A549 (cell line): ENCODE data around the gene MINDY4. TPM values are rescaled to one million over a fixed set of nuclear protein-coding genes. Genes with fewer than 3 reads are reported as not detected.

Source experiments
- ATAC-seq, 2 experiments: fragments of 200-7000 bp in 1 of 2; fragments of >200 bp in 1 of 2; cut with Nextera tagmentation in 1 of 2; cut with Tn5 transposase in 1 of 2; 3 replicates each; pipeline versions ENCODE4 v1.8.0 to v1.9.1; 2018 to 2020; ENCODE audit warnings: mild to moderate bottlenecking in 1 of 2, moderate library complexity in 1 of 2
- CTCF ChIA-PET: fragments of 300-600 bp; sonication (Branson Sonifier 250); formaldehyde crosslinking; extraction: SDS; loops from one replicate; lab custom pipeline; 2021; ENCODE audit warnings: antibody characterized with exemption, inconsistent platforms; lab: Yijun Ruan, JAX
- POLR2A ChIA-PET: fragments of 350-600 bp; formaldehyde crosslinking; extraction: SDS; loops from one replicate; lab custom pipeline; 2021; ENCODE audit warnings: antibody characterized with exemption, inconsistent platforms; lab: Yijun Ruan, JAX
- DNase-seq, 2 experiments: peaks; one replicate each; pipeline versions ENCODE4 v3.0.0 to v3.0.0-alpha.2; 2011 to 2016; ENCODE audit warnings: low read depth in 1 of 2, low spot score in 1 of 2
- FAIRE-seq: peaks from 2 replicates; lab custom pipeline; 2011; peaks lifted over from hg19 to GRCh38; lab: Jason Lieb, UNC
- H3K27ac ChIP-seq, 2 experiments: fragments of >200 bp; sonication (Bioruptor Twin); formaldehyde crosslinking; 3 replicates each; pipeline ENCODE4 v1.5.1; 2016 to 2017
- H3K4me1 ChIP-seq: fragments of >200 bp; sonication (Bioruptor Twin); formaldehyde crosslinking; 3 replicates; pipeline ENCODE4 v1.6.1; 2016
- H3K4me2 ChIP-seq: fragments of >200 bp; sonication (Bioruptor Twin); formaldehyde crosslinking; 3 replicates; pipeline ENCODE4 v1.6.1; 2016
- H3K4me3 ChIP-seq: fragments of >200 bp; sonication (Bioruptor Twin); formaldehyde crosslinking; 3 replicates; pipeline ENCODE4 v1.5.1; 2016
- H3K9me3 ChIP-seq: fragments of >200 bp; sonication (Bioruptor Twin); formaldehyde crosslinking; 3 replicates; pipeline ENCODE4 v1.6.1; 2016
- BCL3 ChIP-seq: fragments of >200 bp; sonication (Bioruptor Twin); formaldehyde crosslinking; IDR thresholded peaks from 3 replicates; pipeline ENCODE4 v1.6.1; 2016
- BHLHE40 ChIP-seq: IDR thresholded peaks from 2 replicates; pipeline ENCODE4 v1.6.1; 2012; ENCODE audit warnings: low read depth, low read length, inconsistent platforms
- CBX2 ChIP-seq: fragments of 200-600 bp; sonication (generic); IDR thresholded peaks from 2 replicates; pipeline ENCODE4 v1.6.1; 2016; ENCODE audit warnings: low read depth, mild to moderate bottlenecking, borderline replicate concordance
- CEBPB ChIP-seq, 2 experiments: fragments of >200 bp in 1 of 2; sonication (Bioruptor Twin) in 1 of 2; formaldehyde crosslinking in 1 of 2; IDR thresholded peaks; 2 replicates each; pipeline ENCODE4 v1.6.1; 2012 to 2016
- CHD4 ChIP-seq: fragments of 200-600 bp; sonication (generic); IDR thresholded peaks from 2 replicates; pipeline ENCODE4 v1.6.1; 2016; ENCODE audit warnings: antibody characterized with exemption, mild to moderate bottlenecking, borderline replicate concordance
- EHF ChIP-seq: fragments of 250-450 bp; sonication (Bioruptor Pico); IDR thresholded peaks from 2 replicates; pipeline ENCODE4 v1.5.0; 2020; ENCODE audit warnings: mild to moderate bottlenecking
- EHMT2 ChIP-seq: fragments of 200-600 bp; sonication (generic); IDR thresholded peaks from 2 replicates; pipeline ENCODE4 v1.6.1; 2016; ENCODE audit warnings: antibody characterized with exemption, low read depth, mild to moderate bottlenecking, moderate library complexity
- EP300 ChIP-seq, 2 experiments: fragments of >200 bp; sonication (Bioruptor Twin); formaldehyde crosslinking; IDR thresholded peaks; 2 replicates in 1 of 2; 3 replicates in 1 of 2; pipeline ENCODE4 v1.6.1; 2016 to 2017
- ESRRA ChIP-seq: fragments of 150-350 bp; IDR thresholded peaks from 2 replicates; pipeline ENCODE4 v1.6.1; 2014; ENCODE audit warnings: mild to moderate bottlenecking, low read length, borderline replicate concordance
- GATA3 ChIP-seq: IDR thresholded peaks from 2 replicates; pipeline ENCODE4 v1.6.1; 2012; ENCODE audit warnings: borderline replicate concordance
- HEYL ChIP-seq: fragments of 250-450 bp; sonication (Bioruptor Pico); IDR thresholded peaks from 2 replicates; pipeline ENCODE4 v1.8.0; 2021; ENCODE audit warnings: mild to moderate bottlenecking, moderate library complexity
- HMGXB4 ChIP-seq: fragments of 250-450 bp; sonication (Bioruptor Pico); IDR thresholded peaks from 2 replicates; pipeline ENCODE4 v1.5.0; 2021; ENCODE audit warnings: mild to moderate bottlenecking, moderate library complexity, borderline replicate concordance
- HOXA7 ChIP-seq: fragments of 250-450 bp; sonication (Bioruptor Pico); IDR thresholded peaks from 2 replicates; pipeline ENCODE4 v1.5.0; 2020; ENCODE audit warnings: mild to moderate bottlenecking, moderate library complexity
- KDM5A ChIP-seq: fragments of 200-600 bp; sonication (generic); IDR thresholded peaks from 2 replicates; pipeline ENCODE4 v1.6.1; 2016; ENCODE audit warnings: antibody characterized with exemption, mild to moderate bottlenecking
- MAZ ChIP-seq: fragments of 150-350 bp; IDR thresholded peaks from 2 replicates; pipeline ENCODE4 v1.6.1; 2014; ENCODE audit warnings: antibody characterized with exemption, low read depth, low read length, borderline replicate concordance
- RAD21 ChIP-seq, 2 experiments: fragments of >200 bp in 1 of 2; sonication (Bioruptor Twin) in 1 of 2; formaldehyde crosslinking in 1 of 2; IDR thresholded peaks in 1 of 2; conservative IDR thresholded peaks in 1 of 2; 2 replicates in 1 of 2; 3 replicates in 1 of 2; pipeline ENCODE4 v1.6.1; 2012 to 2018; ENCODE audit warnings: inconsistent platforms in 1 of 2
- REST ChIP-seq: fragments of 200-600 bp; sonication (generic); IDR thresholded peaks from 2 replicates; pipeline ENCODE4 v1.6.1; 2016; ENCODE audit warnings: antibody characterized with exemption, mild to moderate bottlenecking, moderate library complexity
- SMC3 ChIP-seq: fragments of >200 bp; sonication (Bioruptor Twin); formaldehyde crosslinking; IDR thresholded peaks from 3 replicates; pipeline ENCODE4 v1.6.1; 2018; ENCODE audit warnings: inconsistent platforms
- ZSCAN20 ChIP-seq: fragments of 250-450 bp; sonication (Bioruptor Pico); IDR thresholded peaks from 2 replicates; pipeline ENCODE4 v1.8.0; 2022; ENCODE audit warnings: mild to moderate bottlenecking, moderate library complexity
- WGBS: methylation state at CpG from one replicate; pipeline ENCODE4 v1.1.6; 2017; ENCODE audit errors: missing lambda C conversion rate; 5-methylcytosine and 5-hydroxymethylcytosine counted together
- polyA plus RNA-seq, 4 experiments: library from polyadenylated mRNA; depleted of rRNA in 3 of 4; stranded (reverse); fragments of >200 nt; fragmentation: RNase III in 1 of 4; extraction: RNeasy Plus Mini Kit Qiagen cat#74134 plus additional on column Dnase treatment in 1 of 4; gene quantifications; 2 replicates in 3 of 4; 3 replicates in 1 of 4; pipeline ENCODE4 v1.2.3, GENCODE V29; 2011 to 2017

The MINDY4 gene
- polyA plus RNA-seq, 2 of the 4 experiments (the other 2 are of a cell fraction), result 1.8 to 3.6 TPM

GRCh38 chr7:30751696-30752273 is 19.4 kb upstream of the MINDY4 start, which contains the start of gene INMT (continued):
- TF ChIP-seq HOXA7 (CRISPR knock-in tag) (no peak), MAZ (no peak), ESRRA (no peak), CHD4 (no peak)
- TF ChIP-seq, all 56 proteins: peak for 0

GRCh38 chr7:30752484-30752883 is 18.7 kb upstream of the MINDY4 start:
- POLR2A ChIA-PET, result no interaction called here
- CTCF ChIA-PET, result interaction anchor here (1.4 to 2.9 kb wide), 3 partner anchors 12 to 70 kb away, joined by 3 to 17 read pairs (median 4); partner anchors contain the start of gene CRHR2
- TF ChIP-seq ZSCAN20 (CRISPR knock-in tag), result no peak
- no peak for TF ChIP-seq EHF
- no peak for TF ChIP-seq KDM5A
- TF ChIP-seq BHLHE40, result no peak
- no peak for TF ChIP-seq CEBPB (IDR thresholded peaks at IDR 0.05)
- TF ChIP-seq HEYL (CRISPR knock-in tag), result no peak
- TF ChIP-seq SMC3, result no peak
- no peak for TF ChIP-seq BCL3
- TF ChIP-seq REST, result no peak
- TF ChIP-seq RAD21 (conservative IDR thresholded peaks at IDR 0.05 in 1 of 2, IDR thresholded peaks at IDR 0.05 in 1 of 2), result no peak
- TF ChIP-seq EP300 (IDR thresholded peaks at IDR 0.05), result no peak
- TF ChIP-seq CBX2, result no peak
- no peak for TF ChIP-seq EHMT2
- TF ChIP-seq ESRRA, result no peak
- TF ChIP-seq GATA3, result no peak
- no peak for TF ChIP-seq HMGXB4
- TF ChIP-seq, all 56 proteins: peak for 0
- H3K4me2 ChIP-seq, result no peak overlapping the region
- H3K9me3 ChIP-seq, result no peaks in the 10 kb centered on the region
- H3K4me1 ChIP-seq, result no peaks in the 10 kb centered on the region
- FAIRE-seq (no peak), DNase-seq (no peak), ATAC-seq (no peak)
- no peak overlapping the region for H3K27ac ChIP-seq
- 24% methylated on average over 3 of the region's 6 CpGs for WGBS
- no peak overlapping the region for H3K4me3 ChIP-seq
